ENCODE measurements around the gene EEIG1. TPM values are rescaled to one million over a fixed set of nuclear protein-coding genes. Genes with fewer than 3 reads are reported as not detected.

Gene EEIG1
- total and polyA plus RNA-seq, 9 of the 15 experiments (the other 6 are each of a cell fraction or from before 2014, with no cell fraction given) = 0.17 to 16.7 (median 3.6) TPM

GRCh38 chr9:128001779-128002298 lies 21.1 kb upstream of the EEIG1 start (continued):
- TF ChIP-seq RBBP5 (IDR thresholded peaks at IDR 0.05; ENCODE audit: borderline replicate concordance, insufficient read depth, low read length, poor library complexity, severe bottlenecking) (no peak), RBM17 (IDR thresholded peaks at IDR 0.05; ENCODE audit: borderline replicate concordance, low read depth, low read length) (no peak), GATA2 (CRISPR knock-in tag; IDR thresholded peaks at IDR 0.05) (peak; percentile 89), TRIM24 (IDR thresholded peaks at IDR 0.05) (peak; percentile 43 to 68; a peak in 1 of 4 replicates), MAFK (IDR thresholded peaks at IDR 0.05; ENCODE audit: low read length) (peak; percentile 97), SRSF9 (IDR thresholded peaks at IDR 0.05; ENCODE audit: borderline replicate concordance, low read depth, low read length) (no peak), E2F1 (CRISPR knock-in tag; IDR thresholded peaks at IDR 0.05) (peak; percentile 49; the same call in 1 of the 2 replicates), TAF7 (tag; IDR thresholded peaks at IDR 0.05) (peak; percentile 42; the same call in 1 of the 2 replicates), GATAD2B (IDR thresholded peaks at IDR 0.05; ENCODE audit: borderline replicate concordance) (peak; percentile 86), NCOA6 (IDR thresholded peaks at IDR 0.05) (no peak), PBX2 (CRISPR knock-in tag; IDR thresholded peaks at IDR 0.05; ENCODE audit: low read depth) (no peak), PBX2 (tag; conservative IDR thresholded peaks at IDR 0.05; ENCODE audit: low read depth) (peak; percentile 59), MNT (conservative IDR thresholded peaks at IDR 0.05) (peak; percentile 57 to 76; a peak in 3 of 4 replicates), RB1 (IDR thresholded peaks at IDR 0.05; ENCODE audit: low read depth) (no peak), DMBX1 (CRISPR knock-in tag; IDR thresholded peaks at IDR 0.05; ENCODE audit: borderline replicate concordance) (0 out of 2 replicates have a peak, but pooled peaks have one; percentile 59), FOXO4 (CRISPR knock-in tag; IDR thresholded peaks at IDR 0.05) (no peak), PHF21A (IDR thresholded peaks at IDR 0.05; ENCODE audit: borderline replicate concordance, low read depth) (peak; percentile 63; the same call in 1 of the 2 replicates), SNIP1 (IDR thresholded peaks at IDR 0.05; ENCODE audit: low read depth) (no peak), EP300 (IDR thresholded peaks at IDR 0.05; ENCODE audit: low read length) (peak; percentile 90), NUFIP1 (IDR thresholded peaks at IDR 0.05; ENCODE audit: partially characterized antibody) (peak; percentile 52)

All from K562 (cell line).